Breast epithelium (tissue), 3 donors: ENCODE results near the gene SAA1.

Experiments
- POLR2AphosphoS5 ChIP-seq, 3 donors: sonication (generic); formaldehyde crosslinking; IDR thresholded peaks; one replicate each; pipeline ENCODE4 v1.6.1; 2017; ENCODE audit warnings: antibody characterized with exemption in 3 of 3
- TF ChIP-seq, protein P1 (sequence below), 3 donors: fragments of 450-650 bp; IDR thresholded peaks; one replicate each; pipeline ENCODE4 v1.5.1; 2016 to 2017; ENCODE audit warnings: antibody characterized with exemption in 3 of 3, mild to moderate bottlenecking in 3 of 3, moderate library complexity in 3 of 3

DNA sequence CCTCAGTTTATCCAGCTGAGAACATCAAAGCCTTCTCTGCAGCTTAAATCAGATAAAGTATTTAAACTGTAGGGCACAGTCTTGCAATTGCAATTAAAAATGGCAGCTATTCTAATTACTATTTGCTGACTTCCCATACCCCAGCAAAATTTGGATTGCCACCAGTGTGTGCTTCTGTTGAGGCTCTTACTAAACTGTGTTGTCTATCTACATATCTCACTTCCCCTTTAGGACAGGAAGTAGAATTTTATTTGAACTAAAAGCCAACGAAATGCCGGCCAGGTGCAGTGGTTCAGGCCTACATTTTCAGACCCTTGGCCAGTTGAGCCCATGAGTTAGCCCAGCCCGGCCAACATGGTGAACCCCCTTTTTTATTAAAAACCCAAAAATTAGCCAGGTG is 36.6 kb upstream of the SAA1 start:
- no peak for TF ChIP-seq POLR2AphosphoS5 (IDR thresholded peaks at IDR 0.05)
- TF ChIP-seq, protein P1, sequence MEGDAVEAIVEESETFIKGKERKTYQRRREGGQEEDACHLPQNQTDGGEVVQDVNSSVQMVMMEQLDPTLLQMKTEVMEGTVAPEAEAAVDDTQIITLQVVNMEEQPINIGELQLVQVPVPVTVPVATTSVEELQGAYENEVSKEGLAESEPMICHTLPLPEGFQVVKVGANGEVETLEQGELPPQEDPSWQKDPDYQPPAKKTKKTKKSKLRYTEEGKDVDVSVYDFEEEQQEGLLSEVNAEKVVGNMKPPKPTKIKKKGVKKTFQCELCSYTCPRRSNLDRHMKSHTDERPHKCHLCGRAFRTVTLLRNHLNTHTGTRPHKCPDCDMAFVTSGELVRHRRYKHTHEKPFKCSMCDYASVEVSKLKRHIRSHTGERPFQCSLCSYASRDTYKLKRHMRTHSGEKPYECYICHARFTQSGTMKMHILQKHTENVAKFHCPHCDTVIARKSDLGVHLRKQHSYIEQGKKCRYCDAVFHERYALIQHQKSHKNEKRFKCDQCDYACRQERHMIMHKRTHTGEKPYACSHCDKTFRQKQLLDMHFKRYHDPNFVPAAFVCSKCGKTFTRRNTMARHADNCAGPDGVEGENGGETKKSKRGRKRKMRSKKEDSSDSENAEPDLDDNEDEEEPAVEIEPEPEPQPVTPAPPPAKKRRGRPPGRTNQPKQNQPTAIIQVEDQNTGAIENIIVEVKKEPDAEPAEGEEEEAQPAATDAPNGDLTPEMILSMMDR (IDR thresholded peaks at IDR 0.05) = no peak
